DND-41 (cell line): Measurements from ENCODE around the gene SLC27A2.

Experiments used
- ATAC-seq: fragments of 200-7000 bp; cut with Tn5 transposase; 3 replicates; pipeline ENCODE4 v1.9.1; 2021; ENCODE audit warnings: low read depth; ENCODE audit not compliant: insufficient read depth
- DNase-seq: peaks from one replicate; pipeline ENCODE4 v3.0.0-alpha.2; 2020
- H2AFZ ChIP-seq: 2 replicates; pipeline ENCODE4 v1.6.0; 2012; ENCODE audit warnings: low read depth, low read length
- H3K27ac ChIP-seq: 2 replicates; pipeline ENCODE4 v1.5.1; 2012; ENCODE audit warnings: low read length, inconsistent platforms
- H3K27me3 ChIP-seq: fragments of 200-600 bp; sonication (generic); 2 replicates; pipeline ENCODE4 v1.6.0; 2012; ENCODE audit warnings: low read length, mild to moderate bottlenecking, inconsistent platforms; ENCODE audit not compliant: insufficient read depth, poor library complexity
- H3K36me3 ChIP-seq: 2 replicates; pipeline ENCODE4 v1.5.1; 2012; ENCODE audit warnings: low read length, inconsistent platforms; ENCODE audit not compliant: insufficient read depth
- H3K4me1 ChIP-seq: 2 replicates; pipeline ENCODE4 v1.5.1; 2012; ENCODE audit warnings: mild to moderate bottlenecking, low read length; ENCODE audit not compliant: insufficient read depth
- H3K4me2 ChIP-seq: 2 replicates; pipeline ENCODE4 v1.6.0; 2012; ENCODE audit warnings: mild to moderate bottlenecking, moderate library complexity, low read length, inconsistent platforms; ENCODE audit not compliant: insufficient read depth
- H3K4me3 ChIP-seq, 2 experiments: fragments of 200-600 bp in 1 of 2; shearing (Covaris generic) in 1 of 2; 2 replicates each; pipeline ENCODE4 v1.5.1; 2012 to 2016; ENCODE audit warnings: inconsistent platforms in 2 of 2, low read length in 2 of 2, mild to moderate bottlenecking in 2 of 2, low read depth in 1 of 2, moderate library complexity in 1 of 2
- H3K79me2 ChIP-seq: 2 replicates; pipeline ENCODE4 v1.6.0; 2012; ENCODE audit warnings: low read length, inconsistent platforms; ENCODE audit not compliant: insufficient read depth
- H3K9ac ChIP-seq: 2 replicates; pipeline ENCODE4 v1.6.0; 2012; ENCODE audit warnings: low read depth, mild to moderate bottlenecking, inconsistent platforms, low read length, moderate library complexity
- H3K9me3 ChIP-seq: 2 replicates; pipeline ENCODE4 v1.5.1; 2012; ENCODE audit warnings: low read length, moderate library complexity, mild to moderate bottlenecking, inconsistent platforms; ENCODE audit not compliant: insufficient read depth, severe bottlenecking
- H4K20me1 ChIP-seq: 2 replicates; pipeline ENCODE4 v1.6.0; 2012; ENCODE audit warnings: low read length; ENCODE audit not compliant: insufficient read depth
- CTCF ChIP-seq: IDR thresholded peaks from 2 replicates; pipeline ENCODE4 v1.5.1; 2012; ENCODE audit warnings: borderline replicate concordance, low read length, moderate library complexity, mild to moderate bottlenecking; ENCODE audit not compliant: poor library complexity, severe bottlenecking; ENCODE audit errors: extremely low read depth
- EZH2 ChIP-seq: IDR thresholded peaks from 3 replicates; pipeline ENCODE4 v1.6.1; 2012; ENCODE audit warnings: borderline replicate concordance, low read depth, mild to moderate bottlenecking, moderate library complexity, low read length, inconsistent platforms; ENCODE audit not compliant: severe bottlenecking

The SLC27A2 gene

GRCh38 chr15:50148362-50148963, 33.5 kb upstream of the SLC27A2 start:
- no peak overlapping the region for H3K4me2 ChIP-seq
- H3K79me2 ChIP-seq, result no peaks in the 10 kb centered on the region
- no peak overlapping the region for H3K27ac ChIP-seq
- no peak overlapping the region for H3K9ac ChIP-seq
- H3K4me1 ChIP-seq, result no peaks in the 10 kb centered on the region
- H3K4me3 ChIP-seq, result no peak overlapping the region
- H3K9me3 ChIP-seq, result no peaks in the 10 kb centered on the region
- no peak for TF ChIP-seq CTCF
- no peak for TF ChIP-seq EZH2
- DNase-seq (no peak), ATAC-seq (no peak)
- H3K27me3 ChIP-seq, result no peaks in the 10 kb centered on the region
- H3K36me3 ChIP-seq, result no peaks in the 10 kb centered on the region
- no peak overlapping the region for H2AFZ ChIP-seq
- H4K20me1 ChIP-seq, result no peaks in the 10 kb centered on the region

- ATAC-seq, result no peak
- no peak overlapping the region for H3K27ac ChIP-seq
- no peak overlapping the region for H2AFZ ChIP-seq
Measured at GRCh38 chr15:50149090-50149489, 32.9 kb upstream of the SLC27A2 start.

GRCh38 chr15:50150349-50150748, 31.6 kb upstream of the SLC27A2 start:
- Histone ChIP-seq H3K4me2 (no peak overlapping the region), H3K4me3 (no peak overlapping the region), H3K27ac (no peak overlapping the region), H3K4me1 (no peaks in the 10 kb centered on the region), H3K79me2 (no peaks in the 10 kb centered on the region), H3K27me3 (no peaks in the 10 kb centered on the region), H3K9ac (no peak overlapping the region), H2AFZ (no peak overlapping the region), H3K9me3 (no peaks in the 10 kb centered on the region), H4K20me1 (no peaks in the 10 kb centered on the region), H3K36me3 (no peaks in the 10 kb centered on the region)
- ATAC-seq (no peak), DNase-seq (no peak)
- no peak for TF ChIP-seq CTCF
- no peak for TF ChIP-seq EZH2

More at GRCh38 chr15:50149090-50149489, 32.9 kb upstream of the SLC27A2 start:
- TF ChIP-seq EZH2, result no peak
- TF ChIP-seq CTCF, result no peak
- H3K4me1 ChIP-seq, result no peaks in the 10 kb centered on the region
- H3K9ac ChIP-seq, result no peak overlapping the region
- no peak for DNase-seq
- H3K9me3 ChIP-seq, result no peaks in the 10 kb centered on the region
- H3K36me3 ChIP-seq, result no peaks in the 10 kb centered on the region
- no peaks in the 10 kb centered on the region for H4K20me1 ChIP-seq
- H3K4me2 ChIP-seq, result no peak overlapping the region
- no peaks in the 10 kb centered on the region for H3K27me3 ChIP-seq
- H3K4me3 ChIP-seq, result no peak overlapping the region
- H3K79me2 ChIP-seq, result no peaks in the 10 kb centered on the region

GRCh38 chr15:50150851-50151250, 31.1 kb upstream of the SLC27A2 start:
- Histone ChIP-seq H3K4me1 (no peaks in the 10 kb centered on the region), H4K20me1 (no peaks in the 10 kb centered on the region), H3K79me2 (no peaks in the 10 kb centered on the region), H3K4me2 (no peak overlapping the region), H3K9me3 (no peaks in the 10 kb centered on the region), H3K27me3 (no peaks in the 10 kb centered on the region), H3K36me3 (no peaks in the 10 kb centered on the region), H3K4me3 (no peak overlapping the region), H3K27ac (no peak overlapping the region), H2AFZ (no peak overlapping the region), H3K9ac (no peak overlapping the region)
- DNase-seq (no peak), ATAC-seq (no peak)
- TF ChIP-seq EZH2 (no peak), CTCF (no peak)
